Measurements from ENCODE around the gene NBPF3. TPM values are rescaled to one million over a fixed set of nuclear protein-coding genes. Genes with fewer than 3 reads are reported as not detected.
"Not testable (repeated sequence)": the region's sequence is repeated elsewhere in the genome, so short reads cannot be mapped to it uniquely, and the experiment has no call there.

NBPF3 gene
- total RNA-seq, 2 donors from 2014 or later: 9.9 to 10.8 TPM

GRCh38 chr1:21511579-21512522, 71.9 kb downstream of the NBPF3 start:
- Mint-ChIP-seq H3K36me3 (ENCODE audit: low read depth) (no peaks in the 10 kb centered on the region), H3K9me3 (no peaks in the 10 kb centered on the region), H3K27me3 (peaks cover 28% of the 10 kb centered on the region), H3K4me3 (no peak overlapping the region), H3K4me1 (peaks cover 5% of the 10 kb centered on the region), H3K27ac (no peak overlapping the region)
- no peak for ATAC-seq (replicated peaks)

GRCh38 chr1:21514245-21514644, 74.3 kb downstream of the NBPF3 start:
- Mint-ChIP-seq H3K4me3 (no peak overlapping the region), H3K27ac (no peak overlapping the region), H3K27me3 (peaks cover 14% of the 10 kb centered on the region), H3K36me3 (ENCODE audit: low read depth) (no peaks in the 10 kb centered on the region), H3K9me3 (no peaks in the 10 kb centered on the region), H3K4me1 (no peaks in the 10 kb centered on the region)
- no peak for ATAC-seq (replicated peaks)

GRCh38 chr1:21517161-21517589, 77.2 kb downstream of the NBPF3 start:
- no peaks in the 10 kb centered on the region for H3K9me3 Mint-ChIP-seq
- H3K4me1 Mint-ChIP-seq: no peaks in the 10 kb centered on the region
- H3K27me3 Mint-ChIP-seq: peaks cover 4% of the 10 kb centered on the region
- H3K4me3 Mint-ChIP-seq: no peak overlapping the region
- no peak overlapping the region for H3K27ac Mint-ChIP-seq
- no peak for ATAC-seq (replicated peaks)
- H3K36me3 Mint-ChIP-seq (ENCODE audit: low read depth): no peaks in the 10 kb centered on the region

DNA sequence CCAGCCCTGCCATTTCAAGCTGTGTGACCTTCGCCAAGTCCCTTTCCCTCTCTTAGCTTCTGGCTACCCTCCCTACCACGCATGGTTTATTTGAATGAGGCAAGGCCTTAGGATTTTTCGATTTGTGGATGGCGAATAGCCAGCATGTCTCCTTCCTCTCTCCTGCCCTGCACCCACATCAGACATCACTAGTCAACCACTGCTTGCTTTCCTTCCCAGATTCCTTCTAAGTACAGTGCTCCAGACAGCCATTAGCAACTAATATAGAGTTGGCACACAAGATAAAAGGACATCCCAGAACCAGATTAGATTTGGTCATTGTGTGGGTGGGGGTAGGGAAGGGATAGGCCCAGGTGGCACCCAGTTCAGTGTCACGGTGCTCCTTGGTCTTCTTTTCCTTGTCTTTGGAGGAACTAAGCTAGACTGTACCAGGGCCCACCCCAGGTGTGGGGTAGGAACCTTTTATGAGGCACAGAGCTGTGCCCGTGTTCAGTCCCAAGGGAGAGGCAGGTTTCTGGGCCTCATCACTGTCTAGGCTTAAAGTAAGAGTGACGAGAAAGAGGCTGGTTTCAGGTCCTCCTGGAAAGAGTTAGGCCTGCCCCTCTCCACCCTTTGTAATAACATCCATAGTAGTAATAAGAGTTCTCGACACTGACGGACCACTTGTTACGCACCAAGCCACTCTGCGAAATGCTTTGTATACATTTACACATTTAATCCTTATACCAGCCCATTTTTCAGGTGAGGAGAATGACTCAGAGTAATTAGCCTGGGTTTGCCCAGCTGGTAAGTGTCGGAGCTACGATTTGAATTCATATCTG, 77.9 kb downstream of the NBPF3 start:
- no peak for ATAC-seq (replicated peaks)
- Mint-ChIP-seq H3K27ac (no peak overlapping the region), H3K9me3 (no peaks in the 10 kb centered on the region), H3K27me3 (peaks cover 4% of the 10 kb centered on the region), H3K36me3 (ENCODE audit: low read depth) (no peaks in the 10 kb centered on the region), H3K4me1 (no peaks in the 10 kb centered on the region), H3K4me3 (no peak overlapping the region)

GRCh38 chr1:21518774-21519455, 79.0 kb downstream of the NBPF3 start:
- Mint-ChIP-seq H3K9me3 (no peaks in the 10 kb centered on the region), H3K4me3 (no peak overlapping the region), H3K27me3 (peaks cover 4% of the 10 kb centered on the region), H3K4me1 (no peaks in the 10 kb centered on the region), H3K36me3 (ENCODE audit: low read depth) (no peaks in the 10 kb centered on the region), H3K27ac (no peak overlapping the region)
- no peak for ATAC-seq (replicated peaks)

DNA sequence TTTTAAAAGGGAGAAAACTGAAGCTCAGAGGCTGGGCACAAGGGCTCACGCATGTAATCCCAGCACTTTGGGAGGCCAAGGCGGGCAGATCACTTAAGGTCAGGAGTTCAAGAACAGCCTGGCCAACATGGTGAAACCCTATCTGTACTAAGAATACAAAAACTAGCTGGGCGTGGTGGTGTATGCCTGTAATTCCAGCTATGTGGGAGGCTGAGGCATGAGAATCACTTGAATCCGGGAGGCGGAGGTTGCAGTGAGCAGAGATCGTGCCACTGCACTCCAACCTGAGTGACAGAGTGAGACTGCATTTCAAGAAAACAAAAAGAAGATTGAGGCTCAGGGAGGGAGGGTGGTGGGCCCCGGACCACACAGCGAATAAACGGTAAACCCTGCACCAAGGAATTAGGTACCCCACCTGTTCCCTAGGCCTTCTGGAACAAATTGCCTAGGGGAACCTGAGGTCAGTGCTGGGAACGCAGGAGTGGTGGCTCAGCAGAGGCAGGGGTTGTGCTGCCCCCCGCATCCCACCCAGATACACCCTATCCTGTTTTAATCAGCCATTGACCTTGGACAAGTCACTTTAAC, 79.6 kb downstream of the NBPF3 start:
- ATAC-seq (replicated peaks); H3K4me3 Mint-ChIP-seq; H3K27ac Mint-ChIP-seq; H3K9me3 Mint-ChIP-seq; H3K27me3 Mint-ChIP-seq; H3K4me1 Mint-ChIP-seq; H3K36me3 Mint-ChIP-seq (ENCODE audit: low read depth): not testable (repeated sequence)

GRCh38 chr1:21520899-21521716, 81.2 kb downstream of the NBPF3 start:
- Mint-ChIP-seq H3K9me3 (no peaks in the 10 kb centered on the region), H3K4me1 (no peaks in the 10 kb centered on the region), H3K4me3 (no peak overlapping the region), H3K36me3 (ENCODE audit: low read depth) (no peaks in the 10 kb centered on the region), H3K27me3 (peaks cover 3% of the 10 kb centered on the region), H3K27ac (no peak overlapping the region)
- no peak for ATAC-seq (replicated peaks)

- H3K4me1 Mint-ChIP-seq: no peaks in the 10 kb centered on the region
- no peaks in the 10 kb centered on the region for H3K27me3 Mint-ChIP-seq
- no peak for ATAC-seq (replicated peaks)
- H3K27ac Mint-ChIP-seq: no peak overlapping the region
- no peak overlapping the region for H3K4me3 Mint-ChIP-seq
- H3K36me3 Mint-ChIP-seq (ENCODE audit: low read depth): no peaks in the 10 kb centered on the region
- H3K9me3 Mint-ChIP-seq: no peaks in the 10 kb centered on the region
These were observed 81.8 kb downstream of the NBPF3 start for GRCh38 chr1:21521717-21522060.

DNA sequence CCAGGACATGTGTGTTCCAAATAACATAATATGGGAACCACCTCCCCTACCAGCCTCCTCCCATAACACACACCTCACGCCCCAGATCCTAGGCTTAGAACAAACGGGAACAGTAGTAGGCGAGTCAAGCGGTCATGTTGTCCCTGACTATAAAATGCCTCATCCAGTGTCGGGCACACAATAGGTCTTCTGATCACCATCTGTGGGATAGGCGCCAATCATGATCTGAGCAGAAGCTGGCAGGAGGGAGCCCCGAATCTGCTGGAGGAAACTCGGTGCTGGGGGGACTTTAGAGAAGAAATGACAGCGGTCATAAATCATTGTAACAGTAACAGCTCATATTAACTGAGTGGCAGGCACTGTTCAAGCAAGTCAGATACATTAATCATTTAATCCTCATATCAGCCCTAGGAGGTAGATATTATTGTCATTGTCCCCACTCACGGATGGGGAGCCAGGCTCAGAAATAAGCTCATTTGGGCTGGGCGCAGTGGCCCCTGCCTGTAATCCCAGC, 82.6 kb downstream of the NBPF3 start:
- Mint-ChIP-seq H3K4me3 (no peak overlapping the region), H3K9me3 (no peaks in the 10 kb centered on the region), H3K27ac (no peak overlapping the region), H3K27me3 (no peaks in the 10 kb centered on the region), H3K36me3 (ENCODE audit: low read depth) (no peaks in the 10 kb centered on the region), H3K4me1 (no peaks in the 10 kb centered on the region)
- ATAC-seq (replicated peaks): no peak

GRCh38 chr1:21523297-21523813, 83.4 kb downstream of the NBPF3 start:
- Mint-ChIP-seq H3K9me3 (no peaks in the 10 kb centered on the region), H3K27me3 (no peaks in the 10 kb centered on the region), H3K4me3 (no peak overlapping the region), H3K27ac (no peak overlapping the region), H3K4me1 (no peaks in the 10 kb centered on the region), H3K36me3 (ENCODE audit: low read depth) (no peaks in the 10 kb centered on the region)
- no peak for ATAC-seq (replicated peaks)

DNA sequence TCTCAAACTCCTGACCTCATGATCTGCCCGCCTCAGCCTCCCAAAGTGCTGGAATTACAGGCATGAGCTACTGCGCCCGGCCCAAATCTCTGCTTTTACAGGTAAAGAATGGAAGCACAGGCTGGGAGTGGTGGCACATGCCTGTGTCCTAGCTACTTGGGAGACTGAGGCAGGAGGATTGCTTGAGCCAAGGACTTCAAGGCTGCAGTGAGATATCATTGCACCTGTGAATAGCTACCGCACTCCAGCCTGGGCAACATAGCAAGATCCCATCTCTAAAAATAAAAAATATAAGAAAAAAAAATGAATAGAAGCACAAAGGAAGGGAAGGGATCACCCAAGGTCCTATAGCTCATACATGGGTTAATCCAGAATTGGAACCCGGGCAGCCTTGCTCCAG, 84.3 kb downstream of the NBPF3 start:
- ATAC-seq (replicated peaks): no peak
- Mint-ChIP-seq H3K27me3 (no peaks in the 10 kb centered on the region), H3K27ac (no peak overlapping the region), H3K4me1 (no peaks in the 10 kb centered on the region), H3K9me3 (no peaks in the 10 kb centered on the region), H3K36me3 (ENCODE audit: low read depth) (no peaks in the 10 kb centered on the region), H3K4me3 (no peak overlapping the region)

DNA sequence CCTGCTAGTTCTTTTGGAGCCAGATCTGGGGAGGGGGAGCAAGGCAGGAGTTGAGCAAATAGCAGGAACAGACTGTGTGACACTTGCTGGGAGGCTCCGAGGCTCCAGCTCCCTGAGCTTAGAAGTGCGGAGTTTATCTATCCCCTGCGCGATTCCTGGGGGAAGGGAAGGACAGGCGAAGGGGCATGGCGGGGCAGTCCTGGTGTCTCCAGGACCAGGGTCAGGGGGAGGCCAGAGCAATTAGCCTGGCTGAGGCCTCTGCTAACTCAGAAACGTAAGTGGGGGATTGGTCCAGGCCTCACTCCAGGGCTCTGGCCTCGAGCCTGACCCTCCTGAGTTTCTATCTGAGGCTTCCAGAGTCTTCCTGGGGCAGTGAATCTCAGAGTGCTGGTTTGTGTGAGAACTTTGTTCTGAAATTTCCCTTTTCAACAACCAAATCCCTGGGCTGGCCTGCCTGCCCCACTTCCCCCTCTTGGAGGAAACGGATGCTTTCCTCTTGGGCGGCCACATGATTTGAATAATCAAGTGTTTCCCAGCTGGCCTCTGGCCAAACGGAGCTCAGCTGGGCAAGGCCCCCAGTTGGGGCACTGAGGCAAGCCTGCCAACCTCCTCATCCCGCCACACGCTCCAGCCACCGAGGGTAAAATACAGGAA, 84.9 kb downstream of the NBPF3 start:
- no peaks in the 10 kb centered on the region for H3K4me1 Mint-ChIP-seq

DNA sequence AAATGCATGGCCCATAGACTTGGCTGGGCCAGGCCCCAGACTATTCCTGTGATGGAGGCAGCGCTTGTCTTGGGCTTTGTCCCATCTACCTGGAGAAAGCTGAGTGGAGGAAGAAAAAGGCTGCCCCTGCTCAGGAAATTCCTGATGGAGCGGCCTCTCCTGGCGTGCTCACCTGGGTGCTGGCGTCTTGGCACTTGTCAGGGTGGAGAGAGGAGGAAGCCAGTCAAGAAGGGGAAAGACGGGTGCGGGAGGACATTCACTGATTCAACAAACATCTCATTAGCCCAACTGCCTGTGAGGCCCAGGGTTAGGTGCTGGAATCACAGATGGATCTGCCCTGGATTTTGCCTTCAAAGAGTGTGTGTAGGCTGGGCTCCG, 85.4 kb downstream of the NBPF3 start:
- no peaks in the 10 kb centered on the region for H3K36me3 Mint-ChIP-seq (ENCODE audit: low read depth)
- no peaks in the 10 kb centered on the region for H3K4me1 Mint-ChIP-seq
- ATAC-seq (replicated peaks): no peak
- no peak overlapping the region for H3K4me3 Mint-ChIP-seq
- H3K9me3 Mint-ChIP-seq: no peaks in the 10 kb centered on the region
- H3K27ac Mint-ChIP-seq: peak overlapping the region; percentile 32
- H3K27me3 Mint-ChIP-seq: peaks cover 2% of the 10 kb centered on the region

More for the DNA sequence above, 84.9 kb downstream of the NBPF3 start:
- Mint-ChIP-seq H3K27ac (peak overlapping the region; percentile 32), H3K27me3 (no peaks in the 10 kb centered on the region), H3K9me3 (no peaks in the 10 kb centered on the region), H3K4me3 (no peak overlapping the region), H3K36me3 (ENCODE audit: low read depth) (no peaks in the 10 kb centered on the region)
- ATAC-seq (replicated peaks): no peak

All from activated T-helper 17 cell treated with anti-CD3 and anti-CD28 coated beads, Interleukin-2, amount 50 U/mL, for 72 hours (primary cell).